H1 (cell line): ENCODE measurements around the gene CPXM2. TPM values are rescaled to one million over a fixed set of nuclear protein-coding genes. Genes with fewer than 3 reads are reported as not detected.

Experiments used
- CTCF ChIA-PET: fragments of 300-600 bp; sonication (Branson Sonifier 250); formaldehyde crosslinking; loops from one replicate; lab custom pipeline; 2021; ENCODE audit not compliant: partially characterized antibody; lab: Charles Lee
- POLR2A ChIA-PET: fragments of 300-600 bp; sonication (Branson Sonifier 250); formaldehyde crosslinking; loops from one replicate; lab custom pipeline; 2021; ENCODE audit warnings: inconsistent platforms; ENCODE audit not compliant: partially characterized antibody; lab: Charles Lee
- DNase-seq, 2 experiments: peaks; one replicate each; pipeline versions ENCODE4 v3.0.0 to v3.0.0-alpha.2; 2010 to 2022; ENCODE audit warnings: low spot score in 2 of 2, low read depth in 1 of 2, mixed read lengths in 1 of 2
- FAIRE-seq: peaks from 2 replicates; lab custom pipeline; 2011; peaks lifted over from hg19 to GRCh38; lab: Jason Lieb, UNC
- H2AFZ ChIP-seq: 2 replicates; pipeline ENCODE4 v1.8.1; 2012; ENCODE audit warnings: low read length, inconsistent platforms
- H2AK5ac ChIP-seq: 2 replicates; pipeline ENCODE4 v1.6.1; 2013; ENCODE audit warnings: low read depth, low read length
- H2BK120ac ChIP-seq: replicated peaks from 2 replicates; pipeline ENCODE3; 2013; ENCODE audit warnings: low read depth, low read length, inconsistent platforms
- H2BK12ac ChIP-seq: 2 replicates; pipeline ENCODE4 v1.6.1; 2013; ENCODE audit warnings: low read depth, low read length
- H2BK15ac ChIP-seq: 2 replicates; pipeline ENCODE4 v1.6.1; 2013; ENCODE audit warnings: low read length
- H2BK20ac ChIP-seq: 2 replicates; pipeline ENCODE4 v1.6.1; 2013; ENCODE audit warnings: low read length
- H2BK5ac ChIP-seq: 2 replicates; pipeline ENCODE4 v1.6.1; 2013; ENCODE audit warnings: low read depth, low read length
- H3K14ac ChIP-seq: 2 replicates; pipeline ENCODE4 v1.6.1; 2013; ENCODE audit warnings: inconsistent platforms; ENCODE audit not compliant: insufficient read length
- H3K18ac ChIP-seq: 2 replicates; pipeline ENCODE4 v1.6.1; 2013; ENCODE audit warnings: low read length; ENCODE audit errors: extremely low read depth
- H3K23ac ChIP-seq: 2 replicates; pipeline ENCODE4 v1.6.1; 2013; ENCODE audit warnings: inconsistent platforms; ENCODE audit not compliant: insufficient read length
- H3K23me2 ChIP-seq: 2 replicates; pipeline ENCODE4 v1.6.1; 2013; ENCODE audit warnings: low read depth, low read length
- H3K27ac ChIP-seq: 2 replicates; pipeline ENCODE4 v1.6.1; 2011; ENCODE audit warnings: low read depth, low read length, inconsistent platforms
- H3K27me3 ChIP-seq, 4 experiments: replicated peaks in 1 of 4; 1 replicate in 1 of 4; 2 replicates in 3 of 4; pipeline versions ENCODE4 v1.6.1 to v1.8.1; 2011 to 2013; ENCODE audit warnings: low read length in 3 of 4, mild to moderate bottlenecking in 3 of 4, inconsistent platforms in 2 of 4, mixed read lengths in 2 of 4, moderate library complexity in 1 of 4; ENCODE audit not compliant: control insufficient read depth in 3 of 4, insufficient read depth in 3 of 4; ENCODE audit errors: extremely low read depth in 1 of 4
- H3K36me3 ChIP-seq, 4 experiments: 2 replicates each; pipeline versions ENCODE4 v1.6.1 to v1.8.1; 2011 to 2013; ENCODE audit warnings: mild to moderate bottlenecking in 4 of 4, low read length in 3 of 4, moderate library complexity in 2 of 4, control low read depth in 1 of 4, inconsistent platforms in 1 of 4; ENCODE audit not compliant: insufficient read depth in 4 of 4, control insufficient read depth in 2 of 4
- H3K4ac ChIP-seq: replicated peaks from 2 replicates; pipeline ENCODE3; 2013; ENCODE audit warnings: low read length, low read depth, mixed read lengths, inconsistent platforms; ENCODE audit not compliant: insufficient read length
- H3K4me1 ChIP-seq, 4 experiments: replicated peaks in 1 of 4; 1 replicate in 1 of 4; 2 replicates in 3 of 4; pipeline versions ENCODE4 v1.6.1 to v1.8.1; 2011 to 2013; ENCODE audit warnings: low read length in 3 of 4, inconsistent platforms in 2 of 4, mixed read lengths in 1 of 4; ENCODE audit not compliant: insufficient read depth in 4 of 4, control insufficient read depth in 3 of 4
- H3K4me2 ChIP-seq, 2 experiments: 2 replicates each; pipeline versions ENCODE4 v1.6.1 to v1.8.1; 2011 to 2013; ENCODE audit warnings: low read depth in 2 of 2, low read length in 2 of 2, control low read depth in 1 of 2, inconsistent platforms in 1 of 2, mild to moderate bottlenecking in 1 of 2; ENCODE audit not compliant: insufficient read depth in 1 of 2
- H3K4me3 ChIP-seq, 4 experiments: fragments of 200-600, 300-600 bp in 1 of 4; sonication (generic), shearing (Covaris generic), sonication (Bioruptor Twin) in 1 of 4; 2 replicates each; pipeline versions ENCODE4 v1.5.1 to v1.8.1; 2011 to 2016; ENCODE audit warnings: low read length in 4 of 4, low read depth in 3 of 4, control low read depth in 2 of 4, inconsistent platforms in 2 of 4, mild to moderate bottlenecking in 2 of 4, mixed read lengths in 1 of 4, moderate library complexity in 1 of 4; ENCODE audit not compliant: insufficient read depth in 2 of 4; ENCODE audit errors: extremely low read depth in 1 of 4
- H3K56ac ChIP-seq: replicated peaks from 2 replicates; pipeline ENCODE3; 2013; ENCODE audit warnings: low read depth, mild to moderate bottlenecking, mixed read lengths, low read length, inconsistent platforms; ENCODE audit not compliant: insufficient read length
- H3K79me1 ChIP-seq: 2 replicates; pipeline ENCODE4 v1.6.1; 2013; ENCODE audit warnings: low read depth, low read length, control low read depth
- H3K79me2 ChIP-seq, 2 experiments: 2 replicates each; pipeline versions ENCODE4 v1.6.1 to v1.8.1; 2012 to 2013; ENCODE audit warnings: low read length in 2 of 2, mild to moderate bottlenecking in 2 of 2, inconsistent platforms in 1 of 2; ENCODE audit not compliant: insufficient read depth in 2 of 2, control insufficient read depth in 1 of 2
- H3K9ac ChIP-seq, 4 experiments: replicated peaks in 1 of 4; 1 replicate in 1 of 4; 2 replicates in 3 of 4; pipeline versions ENCODE4 v1.6.1 to v1.8.1; 2011 to 2013; ENCODE audit warnings: low read depth in 3 of 4, low read length in 3 of 4, control low read depth in 2 of 4, mild to moderate bottlenecking in 2 of 4, moderate library complexity in 2 of 4, inconsistent platforms in 1 of 4; ENCODE audit errors: extremely low read depth in 1 of 4
- H3K9me3 ChIP-seq, 2 experiments: 2 replicates each; pipeline versions ENCODE4 v1.6.1 to v1.8.1; 2012 to 2013; ENCODE audit warnings: mild to moderate bottlenecking in 2 of 2, moderate library complexity in 2 of 2, control low read depth in 1 of 2, inconsistent platforms in 1 of 2, low read depth in 1 of 2, low read length in 1 of 2, mixed read lengths in 1 of 2; ENCODE audit not compliant: insufficient read depth in 2 of 2
- H4K20me1 ChIP-seq, 2 experiments: replicated peaks in 1 of 2; 2 replicates each; pipeline versions ENCODE3 to v1.8.1; 2011 to 2013; ENCODE audit warnings: inconsistent platforms in 2 of 2, low read length in 2 of 2, mild to moderate bottlenecking in 1 of 2; ENCODE audit not compliant: insufficient read depth in 2 of 2, control insufficient read depth in 1 of 2
- H4K5ac ChIP-seq: 2 replicates; pipeline ENCODE4 v1.6.1; 2013; ENCODE audit warnings: low read length, low read depth, mixed read lengths, inconsistent platforms; ENCODE audit not compliant: insufficient read length
- H4K8ac ChIP-seq: 2 replicates; pipeline ENCODE4 v1.8.0; 2013; ENCODE audit warnings: mild to moderate bottlenecking, moderate library complexity, low read length, inconsistent platforms; ENCODE audit not compliant: insufficient read depth; ENCODE audit errors: extremely low read depth
- H4K91ac ChIP-seq: replicated peaks from 2 replicates; pipeline ENCODE3; 2013; ENCODE audit warnings: low read length, mixed read lengths, inconsistent platforms; ENCODE audit not compliant: insufficient read length
- BCL11A ChIP-seq, 2 experiments: IDR thresholded peaks; one replicate each; pipeline ENCODE4 v1.6.1; 2011; ENCODE audit warnings: low read depth in 2 of 2, low read length in 2 of 2, mild to moderate bottlenecking in 2 of 2
- CEBPB ChIP-seq: IDR thresholded peaks from 2 replicates; pipeline ENCODE4 v1.6.1; 2012; ENCODE audit warnings: low read depth, low read length
- CTBP2 ChIP-seq: IDR thresholded peaks from 2 replicates; pipeline ENCODE4 v1.7.0; 2011; ENCODE audit warnings: borderline replicate concordance, mild to moderate bottlenecking, moderate library complexity, mixed read lengths, low read length; ENCODE audit not compliant: insufficient read depth, insufficient read length
- EGR1 ChIP-seq: IDR thresholded peaks from 2 replicates; pipeline ENCODE4 v1.6.1; 2011; ENCODE audit warnings: low read depth, low read length, borderline replicate concordance
- EZH2 ChIP-seq: fragments of 200-600 bp; sonication (generic); IDR thresholded peaks from 2 replicates; pipeline ENCODE4 v1.7.1; 2012; ENCODE audit warnings: low read depth, mild to moderate bottlenecking, moderate library complexity, low read length, inconsistent platforms; ENCODE audit not compliant: severe bottlenecking
- KDM4A ChIP-seq: IDR thresholded peaks from one replicate; pipeline ENCODE4 v1.7.1; 2012; ENCODE audit warnings: low read depth, mild to moderate bottlenecking, moderate library complexity, low read length, inconsistent platforms; ENCODE audit not compliant: severe bottlenecking
- MAX ChIP-seq: IDR thresholded peaks from 2 replicates; pipeline ENCODE4 v1.6.1; 2012; ENCODE audit warnings: inconsistent platforms
- NRF1 ChIP-seq: IDR thresholded peaks from 2 replicates; pipeline ENCODE4 v1.6.1; 2011; ENCODE audit warnings: mild to moderate bottlenecking, low read depth, low read length, improper control_type of control experiment
- POU5F1 ChIP-seq: IDR thresholded peaks from 2 replicates; pipeline ENCODE4 v1.6.1; 2011; ENCODE audit warnings: low read depth, mild to moderate bottlenecking, low read length, moderate library complexity
- RAD21 ChIP-seq, 2 experiments: IDR thresholded peaks in 1 of 2; conservative IDR thresholded peaks in 1 of 2; 2 replicates each; pipeline ENCODE4 v1.6.1; 2011; ENCODE audit warnings: low read depth in 2 of 2, low read length in 2 of 2, improper control_type of control experiment in 1 of 2, inconsistent platforms in 1 of 2, mild to moderate bottlenecking in 1 of 2, moderate library complexity in 1 of 2
- SIX5 ChIP-seq: IDR thresholded peaks from 2 replicates; pipeline ENCODE4 v1.6.1; 2011; ENCODE audit warnings: mild to moderate bottlenecking, low read depth, low read length
- SP2 ChIP-seq: IDR thresholded peaks from 2 replicates; pipeline ENCODE4 v1.6.1; 2012; ENCODE audit warnings: mild to moderate bottlenecking, low read length, inconsistent platforms
- TBP ChIP-seq: IDR thresholded peaks from 2 replicates; pipeline ENCODE4 v1.6.1; 2011; ENCODE audit warnings: low read depth, low read length, improper control_type of control experiment
- YY1 ChIP-seq: IDR thresholded peaks from 2 replicates; pipeline ENCODE4 v1.6.1; 2011; ENCODE audit warnings: low read depth, mild to moderate bottlenecking, low read length
- WGBS, 2 experiments: shearing (Covaris generic) in 1 of 2; methylation state at CpG; one replicate each; pipeline versions ENCODE4 v1.1.6 to v1.1.7; 2013 to 2015; ENCODE audit warnings: low lambda C conversion rate in 2 of 2, mixed read lengths in 2 of 2, inconsistent platforms in 1 of 2, low coverage in 1 of 2, missing lambda C conversion rate in 1 of 2; ENCODE audit not compliant: insufficient replicate concordance in 2 of 2, insufficient coverage in 1 of 2, insufficient read length in 1 of 2; ENCODE audit errors: extremely low coverage in 1 of 2, missing lambda C conversion rate in 1 of 2; 5-methylcytosine and 5-hydroxymethylcytosine counted together
- polyA plus RNA-seq, 7 experiments: library from polyadenylated mRNA; depleted of rRNA in 3 of 7; stranded (reverse) in 5 of 7; unstranded in 2 of 7; fragments of >200 nt in 5 of 7; fragments of 200-250 nt in 2 of 7; gene quantifications; 1 replicate in 5 of 7; 2 replicates in 1 of 7; 4 replicates in 1 of 7; pipeline versions ENCODE4 v1.2.1 to v1.2.3, GENCODE V29; 2011 to 2013; ENCODE audit warnings: missing spikeins in 2 of 7, mixed read lengths in 2 of 7
- total RNA-seq: library from RNA; stranded (reverse); fragmentation: NEBNext Ultra II Directional; extraction: Animal tissue kit (Norgen Biotek cat#: 25700); gene quantifications from 2 replicates; pipeline ENCODE4 v1.2.1, GENCODE V29; 2021

The CPXM2 gene
- total and polyA plus RNA-seq, 2 of the 8 experiments (the other 6 are each of a cell fraction or from before 2014, with no cell fraction given): 2.4 to 2.9 TPM

GRCh38 chr10:123781956-123782500 lies 109.6 kb downstream of the CPXM2 start:
- Histone ChIP-seq H3K18ac (no peak overlapping the region), H4K20me1 (no peaks in the 10 kb centered on the region), H3K23me2 (no peaks in the 10 kb centered on the region), H4K91ac (no peak overlapping the region), H3K23ac (no peak overlapping the region), H2BK5ac (no peak overlapping the region), H4K5ac (no peak overlapping the region), H3K4ac (no peak overlapping the region), H2AK5ac (no peak overlapping the region), H2BK15ac (no peak overlapping the region), H4K8ac (no peak overlapping the region), H2BK120ac (no peak overlapping the region), H3K56ac (no peak overlapping the region), H3K4me2 (peak overlapping the region in 1 of 2 experiments; percentile 38; a peak in 2 of 4 replicates), H3K79me1 (no peaks in the 10 kb centered on the region), H3K79me2 (no peaks in the 10 kb centered on the region), H3K14ac (no peak overlapping the region), H3K9me3 (no peaks in the 10 kb centered on the region), H2AFZ (no peak overlapping the region), H2BK20ac (no peak overlapping the region), H3K36me3 (no peaks in the 10 kb centered on the region), H2BK12ac (no peak overlapping the region), H3K9ac (no peak overlapping the region), H3K4me1 (peaks cover 4 to 15% (median 10%) of the 10 kb centered on the region in 4 experiments; a peak in 6 of 7 replicates), H3K27ac (no peak overlapping the region), H3K4me3 (no peak overlapping the region; a peak in 1 of 8 replicates), H3K27me3 (peaks cover 0 to 9% (median 9%) of the 10 kb centered on the region in 4 experiments; a peak in 3 of 7 replicates)
- WGBS, 2 experiments: 38% methylated on average over 8 of the region's 8 CpGs; no CpG with 5 or more reads in 1 of the 2 experiments
- FAIRE-seq (no peak), DNase-seq (no peak)
- ChIA-PET CTCF (interaction anchor here (0.7 kb wide), 2 partner anchors 30 to 84 kb away, joined by 3 read pairs; no protein-coding TSS in a partner anchor), POLR2A (no interaction called here)
- TF ChIP-seq BCL11A (IDR thresholded peaks at IDR 0.05; ENCODE audit: low read depth in 2 of 2, low read length in 2 of 2): no peak
- TF ChIP-seq NRF1: no peak
- no peak for TF ChIP-seq YY1
- no peak for TF ChIP-seq SIX5
- TF ChIP-seq POU5F1: no peak
- no peak for TF ChIP-seq EGR1
- TF ChIP-seq CEBPB: no peak
- TF ChIP-seq SP2: no peak
- no peak for TF ChIP-seq RAD21 (IDR thresholded peaks at IDR 0.05 in 1 of 2, conservative IDR thresholded peaks at IDR 0.05 in 1 of 2; ENCODE audit: low read depth in 2 of 2, low read length in 2 of 2)
- TF ChIP-seq TBP: no peak
- TF ChIP-seq MAX: no peak
- no peak for TF ChIP-seq EZH2
- no peak for TF ChIP-seq CTBP2
- no peak for TF ChIP-seq KDM4A
